22Rv1 (cell line): Measurements from ENCODE around the gene CASP10.

ENCODE experiments used
- H3K27ac ChIP-seq: fragments of 450-650 bp; 2 replicates; pipeline ENCODE4 v1.5.1; 2017
- ZFX ChIP-seq: fragments of 450-650 bp; IDR thresholded peaks from 2 replicates; pipeline ENCODE4 v1.6.1; 2017; ENCODE audit warnings: antibody characterized with exemption, borderline replicate concordance
- TF ChIP-seq, protein P1 (sequence below): fragments of 450-650 bp; IDR thresholded peaks from 2 replicates; pipeline ENCODE4 v1.5.1; 2017; ENCODE audit warnings: mild to moderate bottlenecking

The CASP10 gene

DNA sequence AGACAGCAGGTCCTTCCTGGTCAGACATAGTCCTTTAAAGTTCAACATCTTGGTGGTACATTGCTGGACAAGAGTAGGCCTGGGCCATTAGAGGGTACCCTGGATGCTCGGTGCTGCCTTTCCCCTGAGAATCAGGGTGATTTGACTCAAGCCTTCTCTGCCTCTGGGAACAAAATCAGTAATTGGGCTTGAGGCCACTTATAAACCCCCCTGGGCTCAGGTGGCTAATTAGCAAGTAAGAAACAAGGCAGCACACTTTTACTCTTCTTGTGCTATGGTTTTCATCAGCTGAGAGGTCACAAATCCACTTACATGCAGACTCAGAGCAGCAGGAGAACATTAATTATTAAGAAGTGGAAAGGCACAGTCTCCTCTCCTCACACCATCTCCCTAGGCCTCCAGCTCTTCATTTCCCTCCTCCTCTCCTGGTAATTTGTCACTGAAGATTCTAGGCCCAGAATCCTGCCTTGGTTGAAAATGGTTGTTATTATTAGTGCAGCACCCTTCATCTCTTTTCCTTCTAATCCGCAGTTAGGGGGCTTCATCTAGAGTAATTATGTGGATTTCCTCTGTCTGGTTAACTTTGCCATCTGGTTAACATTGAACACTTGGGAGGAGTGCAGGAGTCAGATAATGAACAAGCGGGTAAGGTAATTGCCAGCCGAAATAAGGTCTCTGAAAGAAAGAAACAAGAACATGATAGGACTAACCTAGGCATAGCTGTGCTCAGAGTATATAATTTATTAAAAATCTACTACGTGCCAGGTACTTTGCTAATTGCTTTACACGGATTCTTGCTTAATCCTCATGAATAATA is 29.7 kb upstream of the CASP10 start:
- TF ChIP-seq, protein P1, sequence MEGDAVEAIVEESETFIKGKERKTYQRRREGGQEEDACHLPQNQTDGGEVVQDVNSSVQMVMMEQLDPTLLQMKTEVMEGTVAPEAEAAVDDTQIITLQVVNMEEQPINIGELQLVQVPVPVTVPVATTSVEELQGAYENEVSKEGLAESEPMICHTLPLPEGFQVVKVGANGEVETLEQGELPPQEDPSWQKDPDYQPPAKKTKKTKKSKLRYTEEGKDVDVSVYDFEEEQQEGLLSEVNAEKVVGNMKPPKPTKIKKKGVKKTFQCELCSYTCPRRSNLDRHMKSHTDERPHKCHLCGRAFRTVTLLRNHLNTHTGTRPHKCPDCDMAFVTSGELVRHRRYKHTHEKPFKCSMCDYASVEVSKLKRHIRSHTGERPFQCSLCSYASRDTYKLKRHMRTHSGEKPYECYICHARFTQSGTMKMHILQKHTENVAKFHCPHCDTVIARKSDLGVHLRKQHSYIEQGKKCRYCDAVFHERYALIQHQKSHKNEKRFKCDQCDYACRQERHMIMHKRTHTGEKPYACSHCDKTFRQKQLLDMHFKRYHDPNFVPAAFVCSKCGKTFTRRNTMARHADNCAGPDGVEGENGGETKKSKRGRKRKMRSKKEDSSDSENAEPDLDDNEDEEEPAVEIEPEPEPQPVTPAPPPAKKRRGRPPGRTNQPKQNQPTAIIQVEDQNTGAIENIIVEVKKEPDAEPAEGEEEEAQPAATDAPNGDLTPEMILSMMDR: no peak
- TF ChIP-seq ZFX: no peak

DNA sequence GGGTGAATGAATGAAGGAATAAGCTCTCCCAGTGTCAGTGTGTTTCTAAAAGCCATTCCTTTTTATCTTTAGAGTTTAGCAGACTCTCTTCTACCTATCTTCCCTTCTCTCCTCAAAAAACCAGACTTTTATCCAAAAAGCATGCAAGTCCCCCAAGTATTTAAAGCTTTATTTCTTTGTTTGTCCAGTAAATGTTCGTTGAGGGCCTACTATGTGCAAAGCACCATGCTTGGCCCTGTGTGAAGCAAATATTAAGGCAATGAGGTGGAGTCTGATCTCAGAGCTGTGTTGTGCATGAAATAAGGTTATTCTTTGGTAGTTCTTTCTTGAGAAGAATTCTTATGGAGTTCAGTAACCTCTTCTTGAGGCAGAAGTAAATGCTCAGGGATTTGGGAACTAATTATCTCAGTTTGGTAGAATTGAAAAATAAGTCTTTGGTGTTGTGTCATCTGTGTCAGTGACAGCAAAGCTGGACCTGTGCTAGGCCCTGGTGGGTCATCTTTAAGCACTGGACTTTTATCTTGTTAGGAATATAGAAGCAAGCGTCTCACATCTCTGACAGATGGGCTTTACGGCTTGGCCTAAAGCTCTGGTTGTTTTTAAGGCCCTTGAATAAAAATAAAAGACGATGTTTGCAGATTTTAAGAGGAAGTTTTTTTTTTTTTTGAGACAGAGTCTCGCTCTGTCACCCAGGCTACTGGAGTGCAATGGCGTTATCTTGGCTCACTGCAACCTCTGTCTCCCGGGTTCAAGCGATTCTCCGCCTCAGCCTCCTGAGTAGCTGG is 28.1 kb upstream of the CASP10 start:
- no peak overlapping the region for H3K27ac ChIP-seq

More for the DNA sequence above, 29.7 kb upstream of the CASP10 start:
- no peak overlapping the region for H3K27ac ChIP-seq

GRCh38 chr2:201156036-201156435 is 26.9 kb upstream of the CASP10 start:
- no peak for TF ChIP-seq ZFX
- no peak overlapping the region for H3K27ac ChIP-seq

More for the DNA sequence above, 28.1 kb upstream of the CASP10 start:
- no peak for TF ChIP-seq ZFX
- TF ChIP-seq, protein P1: no peak

DNA sequence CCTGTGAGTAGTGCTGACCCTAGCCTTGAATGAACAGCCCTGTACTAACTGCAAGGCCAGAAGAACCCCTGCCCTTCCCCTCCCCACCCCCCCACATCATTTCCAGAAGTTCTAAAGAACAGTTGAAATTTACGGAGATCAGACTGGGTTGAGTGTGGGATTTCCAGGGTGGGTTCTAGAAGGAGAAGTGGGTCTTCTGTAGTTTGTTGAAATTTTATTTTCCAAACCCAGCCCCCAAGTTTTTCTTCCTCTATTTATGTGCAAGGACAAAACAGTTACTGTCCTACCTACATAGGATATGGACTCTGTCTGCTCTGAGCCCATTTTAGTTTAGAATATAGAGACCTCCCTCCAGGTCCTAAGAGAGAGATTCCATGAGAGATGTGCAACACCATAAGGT is 26.3 kb upstream of the CASP10 start:
- TF ChIP-seq, protein P1: no peak
- no peak for TF ChIP-seq ZFX
- no peak overlapping the region for H3K27ac ChIP-seq

GRCh38 chr2:201157694-201158093 is 25.2 kb upstream of the CASP10 start:
- TF ChIP-seq ZFX: no peak
- TF ChIP-seq, protein P1: no peak
- H3K27ac ChIP-seq: no peak overlapping the region

- H3K27ac ChIP-seq: no peak overlapping the region
- TF ChIP-seq, protein P1: peak; percentile 75
- no peak for TF ChIP-seq ZFX
Observed at GRCh38 chr2:201158111-201158929, 24.6 kb upstream of the CASP10 start.

DNA sequence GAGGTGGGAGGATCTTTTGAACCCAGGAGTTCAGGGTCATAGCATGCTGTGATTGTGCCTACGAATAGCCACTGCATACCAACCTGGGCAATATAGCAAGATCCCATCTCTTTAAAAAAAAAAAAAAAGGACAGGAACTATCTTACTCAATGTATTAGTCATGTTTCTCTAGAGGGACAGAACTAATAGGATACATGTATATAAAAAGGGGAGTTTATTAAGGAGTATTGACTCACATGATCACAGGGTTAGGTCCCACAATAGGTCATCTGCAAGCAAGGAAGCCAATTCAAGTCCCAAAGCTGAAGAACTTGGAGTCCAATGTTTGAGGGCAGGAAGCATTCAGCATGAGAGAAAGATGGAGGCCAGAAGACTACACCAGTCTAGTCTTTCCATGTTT is 18.8 kb upstream of the CASP10 start:
- no peak overlapping the region for H3K27ac ChIP-seq
- TF ChIP-seq, protein P1: no peak
